ENCODE data around the gene TGM5.

DNA sequence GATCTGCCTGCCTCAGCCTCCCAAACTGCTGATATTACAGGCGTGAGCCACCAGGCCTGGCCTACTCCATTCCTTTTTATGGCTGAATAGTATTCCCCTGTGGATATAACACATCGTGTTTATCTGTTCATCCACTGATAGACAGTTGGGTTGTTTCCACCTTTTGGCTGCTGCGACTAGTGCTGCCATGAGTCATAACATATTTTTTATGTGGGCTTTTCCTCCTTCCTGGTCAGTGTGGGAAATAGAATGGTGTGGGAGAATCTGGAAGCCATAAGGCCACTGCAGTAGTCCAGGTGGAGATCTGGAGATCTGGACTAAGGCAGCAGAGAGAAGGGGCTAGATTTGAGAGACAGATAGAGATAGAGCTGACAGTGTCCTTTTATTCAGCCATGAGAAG is 47.4 kb upstream of the TGM5 start:
- TF ChIP-seq RCOR1 (IDR thresholded peaks at IDR 0.05; ENCODE audit: low read depth, low read length) = no peak
- TF ChIP-seq, protein P1, sequence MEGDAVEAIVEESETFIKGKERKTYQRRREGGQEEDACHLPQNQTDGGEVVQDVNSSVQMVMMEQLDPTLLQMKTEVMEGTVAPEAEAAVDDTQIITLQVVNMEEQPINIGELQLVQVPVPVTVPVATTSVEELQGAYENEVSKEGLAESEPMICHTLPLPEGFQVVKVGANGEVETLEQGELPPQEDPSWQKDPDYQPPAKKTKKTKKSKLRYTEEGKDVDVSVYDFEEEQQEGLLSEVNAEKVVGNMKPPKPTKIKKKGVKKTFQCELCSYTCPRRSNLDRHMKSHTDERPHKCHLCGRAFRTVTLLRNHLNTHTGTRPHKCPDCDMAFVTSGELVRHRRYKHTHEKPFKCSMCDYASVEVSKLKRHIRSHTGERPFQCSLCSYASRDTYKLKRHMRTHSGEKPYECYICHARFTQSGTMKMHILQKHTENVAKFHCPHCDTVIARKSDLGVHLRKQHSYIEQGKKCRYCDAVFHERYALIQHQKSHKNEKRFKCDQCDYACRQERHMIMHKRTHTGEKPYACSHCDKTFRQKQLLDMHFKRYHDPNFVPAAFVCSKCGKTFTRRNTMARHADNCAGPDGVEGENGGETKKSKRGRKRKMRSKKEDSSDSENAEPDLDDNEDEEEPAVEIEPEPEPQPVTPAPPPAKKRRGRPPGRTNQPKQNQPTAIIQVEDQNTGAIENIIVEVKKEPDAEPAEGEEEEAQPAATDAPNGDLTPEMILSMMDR (IDR thresholded peaks at IDR 0.05) = no peak
- no peak for TF ChIP-seq TFCP2L1 (CRISPR knock-in tag; IDR thresholded peaks at IDR 0.05)
- no peak for TF ChIP-seq PHF8 (IDR thresholded peaks at IDR 0.05; ENCODE audit: borderline replicate concordance, low read depth)
- TF ChIP-seq NFE2L2 (conservative IDR thresholded peaks at IDR 0.05; ENCODE audit: low read length) = no peak

Data from A549 (cell line).